GM18508 (cell line): ENCODE measurements around the gene FGGY.
"Not testable (repeated sequence)": the region's sequence is repeated elsewhere in the genome, so short reads cannot be mapped to it uniquely, and the experiment has no call there.

Experiments used
- ATAC-seq: cut with Tn5 transposase; IDR thresholded peaks from one replicate; pipeline ENCODE4 v1.9.1; 2021; ENCODE audit warnings: moderate number of reproducible peaks; ENCODE audit not compliant: insufficient read depth, unreplicated experiment

The FGGY gene

GRCh38 chr1:59528471-59528870 lies 231.6 kb downstream of the FGGY start:
- ATAC-seq: no peak

- ATAC-seq: no peak
These were observed 232.0 kb downstream of the FGGY start for GRCh38 chr1:59528900-59529299.

GRCh38 chr1:59530119-59530518 lies 233.2 kb downstream of the FGGY start:
- no peak for ATAC-seq

GRCh38 chr1:59532102-59532501 lies 235.2 kb downstream of the FGGY start:
- no peak for ATAC-seq

GRCh38 chr1:59538476-59538875 lies 241.6 kb downstream of the FGGY start:
- not testable (repeated sequence) for ATAC-seq

- no peak for ATAC-seq
These were observed 243.2 kb downstream of the FGGY start for GRCh38 chr1:59539961-59540681.

GRCh38 chr1:59541161-59541560 lies 244.3 kb downstream of the FGGY start:
- ATAC-seq: no peak

GRCh38 chr1:59541891-59542290 lies 245.0 kb downstream of the FGGY start:
- ATAC-seq: no peak

GRCh38 chr1:59543211-59543668 lies 246.3 kb downstream of the FGGY start:
- ATAC-seq: no peak

GRCh38 chr1:59544615-59545293 lies 247.9 kb downstream of the FGGY start:
- ATAC-seq: no peak

GRCh38 chr1:59545830-59546229 lies 248.9 kb downstream of the FGGY start:
- no peak for ATAC-seq

- no peak for ATAC-seq
These were observed 252.4 kb downstream of the FGGY start for GRCh38 chr1:59549066-59549837.

GRCh38 chr1:59549903-59550302 lies 253.0 kb downstream of the FGGY start:
- no peak for ATAC-seq

- no peak for ATAC-seq
These were observed 255.1 kb downstream of the FGGY start for GRCh38 chr1:59552007-59552406.

- no peak for ATAC-seq
These were observed 256.5 kb downstream of the FGGY start for GRCh38 chr1:59553371-59553770.

- no peak for ATAC-seq
These were observed 257.2 kb downstream of the FGGY start for GRCh38 chr1:59554011-59554663.

GRCh38 chr1:59554752-59555151 lies 257.9 kb downstream of the FGGY start:
- no peak for ATAC-seq

- no peak for ATAC-seq
These were observed 259.5 kb downstream of the FGGY start for GRCh38 chr1:59556398-59556797.

- no peak for ATAC-seq
These were observed 260.1 kb downstream of the FGGY start for GRCh38 chr1:59556802-59557548.

GRCh38 chr1:59557549-59557885 lies 260.6 kb downstream of the FGGY start:
- no peak for ATAC-seq
